ENCODE measurements around the gene LHFPL3.
"Not testable (repeated sequence)": the region's sequence is repeated elsewhere in the genome, so short reads cannot be mapped to it uniquely, and the experiment has no call there.

LHFPL3 gene

DNA sequence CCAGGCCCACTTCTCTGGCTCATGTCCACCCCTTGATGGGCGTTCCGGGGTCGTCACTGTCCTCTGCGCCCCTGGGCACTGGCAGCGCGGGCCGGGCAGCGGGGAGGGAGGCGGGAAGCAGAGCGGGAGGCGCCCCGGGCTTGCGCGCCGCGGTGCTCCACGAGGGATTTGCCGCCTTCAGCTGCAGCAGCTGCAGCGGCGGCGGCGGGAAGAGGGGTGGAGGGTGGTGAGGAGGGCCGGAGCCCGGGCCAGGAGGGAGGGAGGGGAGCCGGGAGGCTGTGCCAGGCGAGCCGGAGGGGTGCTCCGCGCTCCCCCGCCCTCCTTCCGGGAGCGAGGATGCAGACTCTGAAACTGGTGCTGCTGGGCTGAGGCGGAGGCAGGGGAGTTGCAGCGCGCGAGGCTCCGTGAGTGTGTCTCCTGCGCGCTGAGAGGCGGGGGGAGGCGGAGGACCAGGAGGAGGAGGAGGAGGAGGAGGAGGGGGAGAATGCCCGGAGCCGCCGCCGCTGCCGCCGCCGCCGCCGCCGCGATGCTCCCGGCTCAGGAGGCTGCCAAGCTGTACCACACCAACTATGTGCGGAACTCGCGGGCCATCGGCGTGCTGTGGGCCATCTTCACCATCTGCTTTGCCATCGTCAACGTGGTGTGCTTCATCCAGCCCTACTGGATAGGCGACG is at the start of gene LHFPL3:
Gene LHFPL3 (plus strand): TSS at position 308 of the 674 bp plus-strand sequence.
- no peak for DNase-seq (ENCODE audit: low read depth)

- DNase-seq (ENCODE audit: low read depth) = not testable (repeated sequence)
These were observed 46.7 kb upstream of the LHFPL3 start for GRCh38 chr7:104281685-104282084.

GRCh38 chr7:104286839-104287238 is 41.6 kb upstream of the LHFPL3 start:
- no peak for DNase-seq (ENCODE audit: low read depth)

GRCh38 chr7:104288137-104288536 is 40.3 kb upstream of the LHFPL3 start:
- no peak for DNase-seq (ENCODE audit: low read depth)

- no peak for DNase-seq (ENCODE audit: low read depth)
These were observed 34.1 kb upstream of the LHFPL3 start for GRCh38 chr7:104294291-104294690.

DNA sequence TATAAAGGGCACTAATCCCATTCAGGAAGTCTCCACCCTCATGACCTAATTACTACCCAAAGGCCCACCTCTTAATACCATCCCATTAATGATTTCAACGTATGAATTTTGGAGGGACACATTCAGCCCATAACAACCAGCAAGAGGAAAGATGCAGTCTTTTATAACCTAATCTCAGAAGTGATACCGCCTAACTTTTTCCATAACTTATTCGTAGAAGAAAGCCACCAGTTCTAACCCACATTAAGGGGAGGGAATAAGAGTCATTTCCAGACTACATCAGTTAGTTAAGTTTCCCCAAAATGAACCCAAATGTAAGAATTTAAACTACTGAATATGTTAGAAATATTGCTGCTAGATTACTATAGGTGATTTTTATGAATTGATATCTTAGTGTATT is 32.1 kb upstream of the LHFPL3 start:
- no peak for DNase-seq (ENCODE audit: low read depth)

DNA sequence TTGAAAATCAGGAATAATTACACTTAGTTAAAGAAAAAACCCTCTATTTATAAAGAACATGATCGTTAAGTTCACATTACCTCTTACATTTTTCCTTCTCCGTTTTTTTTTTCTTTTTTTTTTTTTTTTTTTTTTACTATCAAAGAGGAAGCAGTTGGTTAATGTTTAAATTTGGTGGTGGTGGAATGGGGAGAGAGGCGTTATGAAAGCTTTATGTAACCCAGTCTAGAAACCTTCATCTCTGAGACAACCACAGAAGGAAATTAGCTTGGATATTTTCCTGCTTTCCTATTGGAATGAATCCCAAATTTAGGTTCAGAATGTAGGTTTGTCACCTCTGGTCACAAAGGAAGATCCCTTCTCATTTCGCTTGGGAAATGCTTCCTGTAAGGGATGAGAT is 31.5 kb upstream of the LHFPL3 start:
- DNase-seq (ENCODE audit: low read depth) = no peak

GRCh38 chr7:104299323-104299722 is 29.1 kb upstream of the LHFPL3 start:
- DNase-seq (ENCODE audit: low read depth) = no peak

- DNase-seq (ENCODE audit: low read depth) = no peak
These were observed 28.6 kb upstream of the LHFPL3 start for GRCh38 chr7:104299777-104300176.

GRCh38 chr7:104306793-104307192 is 21.6 kb upstream of the LHFPL3 start:
- DNase-seq (ENCODE audit: low read depth) = no peak

DNA sequence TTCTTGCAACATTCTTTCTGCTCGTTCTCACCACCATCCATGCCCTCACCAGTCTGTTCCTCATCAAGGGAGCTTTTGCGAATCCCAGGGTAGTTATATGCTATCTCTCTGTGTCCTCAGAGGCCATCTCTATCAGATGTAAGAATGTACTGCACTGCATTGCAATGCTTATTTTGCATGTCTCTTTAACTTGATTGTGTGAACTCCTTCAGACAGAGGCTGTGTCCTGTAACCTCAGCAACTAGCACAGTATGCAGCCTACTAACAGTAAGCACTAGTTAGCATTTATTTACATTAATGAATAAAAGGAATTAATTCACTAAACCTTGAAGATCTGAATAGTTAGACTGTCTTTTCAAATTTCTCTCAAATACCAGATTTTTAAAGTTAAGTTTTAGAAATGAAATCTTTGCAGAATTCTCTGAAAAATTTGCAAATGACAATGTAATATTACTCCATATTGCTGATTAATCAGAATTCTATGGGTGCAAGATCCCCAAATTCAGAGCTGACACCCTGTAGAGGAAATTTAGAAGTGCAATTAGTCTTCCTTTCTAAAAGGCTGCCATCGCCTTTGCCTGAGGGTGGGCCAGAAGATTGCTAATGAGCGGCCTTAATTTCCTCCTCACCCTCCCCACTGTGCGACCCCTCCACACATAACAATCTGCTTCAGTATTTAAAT is 10.3 kb upstream of the LHFPL3 start:
- DNase-seq (ENCODE audit: low read depth) = no peak

GRCh38 chr7:104327534-104327933 is 869 bp upstream of the LHFPL3 start:
- DNase-seq (ENCODE audit: low read depth) = no peak

GRCh38 chr7:104327938-104328295 is 486 bp upstream of the LHFPL3 start:
- no peak for DNase-seq (ENCODE audit: low read depth)

DNA sequence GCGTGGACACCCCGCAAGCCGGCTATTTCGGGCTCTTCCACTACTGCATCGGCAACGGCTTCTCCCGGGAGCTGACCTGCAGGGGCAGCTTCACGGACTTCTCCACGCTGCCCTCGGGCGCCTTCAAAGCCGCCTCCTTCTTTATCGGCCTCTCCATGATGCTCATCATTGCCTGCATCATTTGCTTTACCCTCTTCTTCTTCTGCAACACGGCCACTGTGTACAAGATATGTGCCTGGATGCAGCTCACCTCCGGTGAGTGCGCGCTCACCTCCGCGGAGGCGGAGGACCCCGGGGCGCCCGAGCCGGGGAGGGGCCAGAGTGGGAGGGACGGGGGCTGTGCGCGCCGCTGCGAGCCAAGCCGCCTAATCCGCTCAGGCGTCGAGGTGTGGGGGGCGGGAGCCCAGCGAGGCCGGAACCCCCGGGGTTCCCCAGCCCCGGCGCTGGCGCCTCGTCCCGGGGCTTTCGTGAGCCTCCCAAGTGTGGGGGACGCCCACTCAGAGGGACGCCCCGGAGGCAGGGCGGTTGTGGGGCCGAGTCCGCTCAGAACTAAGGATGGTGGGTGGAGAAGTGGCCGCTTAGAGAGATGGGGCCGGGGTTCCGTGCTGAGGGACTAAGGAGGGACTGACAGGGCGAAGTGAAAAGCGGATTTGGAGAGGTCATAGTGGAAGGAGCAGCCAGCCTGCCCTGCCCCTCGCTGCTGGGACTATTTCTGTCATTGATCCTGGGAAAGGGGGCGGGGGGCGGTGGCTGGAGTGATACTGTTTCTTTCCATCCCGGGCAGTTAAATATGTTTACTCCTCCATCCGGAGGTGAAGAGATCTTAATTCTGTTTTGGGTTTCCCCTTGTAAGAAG is 795 bp downstream of the LHFPL3 start:
- no peak for DNase-seq (ENCODE audit: low read depth)

- DNase-seq (ENCODE audit: low read depth) = no peak
These were observed 13.1 kb downstream of the LHFPL3 start for GRCh38 chr7:104341546-104341945.

DNA sequence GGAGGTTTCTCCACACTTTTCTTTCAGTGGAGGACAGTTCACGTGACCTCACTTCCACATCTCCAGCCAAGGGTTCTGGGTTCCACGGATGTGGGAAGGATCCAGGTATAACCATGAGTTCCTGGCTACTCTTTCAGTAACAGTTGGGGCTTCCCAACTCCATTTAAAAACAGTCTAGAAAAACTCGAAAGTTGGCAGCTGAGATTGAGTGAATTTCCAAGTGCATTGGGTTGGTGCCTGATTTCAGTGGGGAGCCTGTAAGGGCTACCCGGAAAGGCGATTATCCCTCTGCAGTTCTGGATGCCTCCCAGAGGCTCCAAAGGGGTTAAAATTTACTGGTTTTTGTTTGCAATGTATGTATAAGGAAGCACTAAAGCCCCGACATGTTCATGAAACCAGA is 24.3 kb downstream of the LHFPL3 start:
- no peak for DNase-seq (ENCODE audit: low read depth)

GRCh38 chr7:104357166-104357565 is 28.8 kb downstream of the LHFPL3 start:
- no peak for DNase-seq (ENCODE audit: low read depth)

GRCh38 chr7:104358446-104359132 is 30.2 kb downstream of the LHFPL3 start:
- no peak for DNase-seq (ENCODE audit: low read depth)

GRCh38 chr7:104362756-104363155 is 34.4 kb downstream of the LHFPL3 start:
- no peak for DNase-seq (ENCODE audit: low read depth)

- DNase-seq (ENCODE audit: low read depth) = no peak
These were observed 35.0 kb downstream of the LHFPL3 start for GRCh38 chr7:104363355-104363754.

DNA sequence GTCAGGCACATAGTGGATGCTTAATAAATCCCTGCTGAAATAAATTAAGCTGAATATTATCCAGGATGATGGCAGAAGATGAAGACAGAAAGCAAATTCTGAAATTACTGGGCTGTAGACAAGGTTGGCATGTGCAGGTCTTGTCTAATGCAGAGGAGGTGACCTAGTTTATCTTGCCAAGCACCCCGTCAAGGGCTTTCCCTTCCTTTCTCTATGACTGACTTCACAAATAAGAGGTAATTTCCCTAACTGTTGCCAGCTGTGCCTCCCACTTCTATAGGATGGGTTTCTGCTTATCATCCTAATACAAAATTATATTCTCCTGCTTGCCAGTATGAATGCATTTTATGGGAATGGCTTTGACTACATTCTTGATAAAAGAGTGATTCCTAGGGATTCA is 38.0 kb downstream of the LHFPL3 start:
- DNase-seq (ENCODE audit: low read depth) = no peak

DNA sequence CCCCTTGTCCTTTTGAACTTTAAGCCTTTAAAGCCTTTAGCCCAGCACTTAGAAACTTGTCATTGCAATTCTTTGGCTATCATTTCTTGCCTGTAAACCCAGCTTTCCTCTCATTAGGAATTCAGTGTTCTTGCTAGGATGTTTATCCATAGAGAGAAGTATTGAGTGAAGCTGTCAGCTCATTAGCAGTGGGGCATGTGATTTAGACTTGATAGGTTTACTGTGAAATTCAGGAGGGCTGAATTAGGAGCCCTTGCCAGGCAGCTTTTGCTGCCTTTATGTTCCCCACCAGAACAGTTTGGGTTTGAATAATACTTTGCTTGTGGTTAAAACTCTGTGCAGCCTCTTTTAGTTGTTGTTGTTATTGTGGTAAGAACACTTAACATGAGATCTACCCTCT is 39.5 kb downstream of the LHFPL3 start:
- no peak for DNase-seq (ENCODE audit: low read depth)
